ENCODE measurements around the gene TMEM89.

DNA sequence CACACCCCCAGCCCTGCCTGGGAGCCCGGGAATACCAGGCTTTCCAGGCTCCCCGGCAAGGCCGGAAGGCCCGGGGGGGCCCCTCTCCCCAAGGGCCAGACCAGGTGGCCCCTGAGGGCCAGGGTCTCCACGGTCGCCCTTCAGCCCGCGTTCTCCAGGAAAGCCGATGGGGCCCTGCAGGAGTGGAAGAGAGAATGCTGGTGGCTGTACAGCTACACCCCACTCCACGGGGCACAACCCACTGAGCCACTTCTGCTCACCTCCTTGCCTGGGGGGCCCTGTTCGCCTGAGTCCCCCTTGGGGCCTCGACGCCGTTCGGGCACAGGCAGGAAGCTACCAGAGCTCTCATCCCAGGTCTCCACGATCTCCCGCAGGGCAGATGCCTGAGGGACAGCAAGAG is 46.2 kb downstream of the TMEM89 start:
- TF ChIP-seq, protein P1, sequence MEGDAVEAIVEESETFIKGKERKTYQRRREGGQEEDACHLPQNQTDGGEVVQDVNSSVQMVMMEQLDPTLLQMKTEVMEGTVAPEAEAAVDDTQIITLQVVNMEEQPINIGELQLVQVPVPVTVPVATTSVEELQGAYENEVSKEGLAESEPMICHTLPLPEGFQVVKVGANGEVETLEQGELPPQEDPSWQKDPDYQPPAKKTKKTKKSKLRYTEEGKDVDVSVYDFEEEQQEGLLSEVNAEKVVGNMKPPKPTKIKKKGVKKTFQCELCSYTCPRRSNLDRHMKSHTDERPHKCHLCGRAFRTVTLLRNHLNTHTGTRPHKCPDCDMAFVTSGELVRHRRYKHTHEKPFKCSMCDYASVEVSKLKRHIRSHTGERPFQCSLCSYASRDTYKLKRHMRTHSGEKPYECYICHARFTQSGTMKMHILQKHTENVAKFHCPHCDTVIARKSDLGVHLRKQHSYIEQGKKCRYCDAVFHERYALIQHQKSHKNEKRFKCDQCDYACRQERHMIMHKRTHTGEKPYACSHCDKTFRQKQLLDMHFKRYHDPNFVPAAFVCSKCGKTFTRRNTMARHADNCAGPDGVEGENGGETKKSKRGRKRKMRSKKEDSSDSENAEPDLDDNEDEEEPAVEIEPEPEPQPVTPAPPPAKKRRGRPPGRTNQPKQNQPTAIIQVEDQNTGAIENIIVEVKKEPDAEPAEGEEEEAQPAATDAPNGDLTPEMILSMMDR (IDR thresholded peaks at IDR 0.05): no peak
- TF ChIP-seq POLR2A (IDR thresholded peaks at IDR 0.05): no peak

Measured in thyroid gland (tissue), 4 donors.